Transverse colon (tissue), 4 donors: ENCODE data around the gene CFAP410.

Experiments
- CTCF ChIP-seq, 5 experiments: fragments of 200-600 bp in 3 of 5; fragments of 450-650 bp in 2 of 5; sonication (generic) in 3 of 5; IDR thresholded peaks; 1 replicate in 2 of 5; 2 replicates in 3 of 5; pipeline ENCODE4 v1.5.1; 2016 to 2017; ENCODE audit warnings: antibody characterized with exemption in 5 of 5, inconsistent platforms in 3 of 5, mild to moderate bottlenecking in 2 of 5, moderate library complexity in 1 of 5
- EP300 ChIP-seq: sonication (generic); formaldehyde crosslinking; IDR thresholded peaks from one replicate; pipeline ENCODE4 v1.6.1; 2017; ENCODE audit warnings: antibody characterized with exemption, low read depth
- POLR2A ChIP-seq: fragments of 450-650 bp; IDR thresholded peaks from one replicate; pipeline ENCODE4 v1.6.1; 2016; ENCODE audit warnings: antibody characterized with exemption, mild to moderate bottlenecking, moderate library complexity
- POLR2AphosphoS5 ChIP-seq, 3 donors: sonication (generic); formaldehyde crosslinking; IDR thresholded peaks; one replicate each; pipeline ENCODE4 v1.6.1; 2016; ENCODE audit warnings: antibody characterized with exemption in 3 of 3

- no peak for TF ChIP-seq CTCF (IDR thresholded peaks at IDR 0.05)
- no peak for TF ChIP-seq POLR2A
- TF ChIP-seq POLR2AphosphoS5 (IDR thresholded peaks at IDR 0.05) = no peak
- no peak for TF ChIP-seq EP300
These were observed 56.8 kb downstream of the CFAP410 start for GRCh38 chr21:44282370-44282769.
